Caki2 (cell line): ENCODE data around the gene NIT2. TPM values are rescaled to one million over a fixed set of nuclear protein-coding genes. Genes with fewer than 3 reads are reported as not detected.

Source experiments
- DNase-seq: peaks from one replicate; pipeline ENCODE4 v3.0.0-alpha.2; 2015; ENCODE audit warnings: low read depth
- in situ Hi-C: cut with HindIII; loops from 2 replicates; pipeline ENCODE4 v1.10.0; 2016; ENCODE audit warnings: low sequenced_read_pairs, low pct_unique_long_range_greater_than_20kb, mixed read lengths
- total RNA-seq: library from RNA; depleted of rRNA; stranded (reverse); fragments of >200 nt; shearing (Covaris generic); gene quantifications from 2 replicates; pipeline ENCODE4 v1.2.3, GENCODE V29; 2014; ENCODE audit warnings: low replicate concordance

NIT2 gene
- total RNA-seq, 1 experiment from 2014 or later = 109 TPM

DNA sequence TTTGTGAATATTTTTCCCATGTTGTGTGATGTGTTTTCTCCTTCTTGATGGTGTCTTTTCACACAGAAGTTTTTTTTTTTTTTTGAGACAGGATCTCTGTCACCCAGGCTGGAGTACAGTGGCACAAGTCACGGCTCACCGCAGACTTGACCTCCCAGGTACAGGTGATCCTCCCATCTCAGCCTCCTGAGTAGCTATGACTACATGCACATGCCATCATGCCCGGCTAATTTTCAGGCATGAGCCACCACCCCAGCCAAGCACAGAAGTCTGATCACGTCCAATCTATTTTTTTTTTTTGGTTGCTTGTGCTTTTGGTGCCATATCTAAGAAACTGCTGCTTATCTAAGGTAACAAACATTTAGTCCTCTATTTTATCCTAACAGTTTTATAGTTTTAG lies 41.7 kb downstream of the NIT2 start:
- no peak for DNase-seq
- in situ Hi-C loops = no loop called here

DNA sequence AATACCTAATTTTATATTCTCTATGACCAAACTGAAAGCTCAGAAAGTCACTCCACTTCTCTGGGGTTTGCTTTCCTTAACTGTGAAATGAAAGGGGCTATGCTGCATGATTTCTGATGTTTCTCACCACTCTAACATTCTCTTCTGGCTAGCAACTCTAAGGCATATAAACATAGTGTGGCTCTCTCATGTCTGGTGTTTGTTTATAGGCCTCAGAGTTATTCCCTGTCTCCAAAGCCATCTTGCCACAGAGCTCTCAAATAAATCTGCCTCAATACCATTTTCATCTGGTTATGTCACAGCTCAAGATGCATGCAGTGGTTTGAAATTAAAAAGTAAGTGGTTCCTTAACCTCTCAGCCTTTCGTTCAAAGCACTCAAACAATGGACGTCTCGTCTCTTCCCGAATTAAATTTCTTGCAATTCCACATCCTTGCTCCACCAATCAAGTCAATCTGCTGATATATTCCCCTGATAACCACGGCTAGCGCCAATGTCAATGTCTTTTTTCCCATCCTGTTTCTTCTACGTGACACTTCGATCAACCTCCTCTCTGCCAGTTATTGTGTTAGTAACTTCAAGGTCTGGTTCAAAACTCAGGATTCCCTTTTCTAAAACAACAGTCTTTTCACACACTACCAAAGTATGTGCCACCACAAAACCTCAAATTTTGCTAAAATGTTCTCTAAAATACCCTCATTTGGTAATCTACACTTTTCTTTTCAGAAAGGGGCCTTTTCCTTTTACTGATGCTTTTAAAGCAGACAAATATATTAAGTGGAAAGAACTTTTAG lies 50.4 kb downstream of the NIT2 start:
- DNase-seq = no peak
- in situ Hi-C loops = no loop called here

DNA sequence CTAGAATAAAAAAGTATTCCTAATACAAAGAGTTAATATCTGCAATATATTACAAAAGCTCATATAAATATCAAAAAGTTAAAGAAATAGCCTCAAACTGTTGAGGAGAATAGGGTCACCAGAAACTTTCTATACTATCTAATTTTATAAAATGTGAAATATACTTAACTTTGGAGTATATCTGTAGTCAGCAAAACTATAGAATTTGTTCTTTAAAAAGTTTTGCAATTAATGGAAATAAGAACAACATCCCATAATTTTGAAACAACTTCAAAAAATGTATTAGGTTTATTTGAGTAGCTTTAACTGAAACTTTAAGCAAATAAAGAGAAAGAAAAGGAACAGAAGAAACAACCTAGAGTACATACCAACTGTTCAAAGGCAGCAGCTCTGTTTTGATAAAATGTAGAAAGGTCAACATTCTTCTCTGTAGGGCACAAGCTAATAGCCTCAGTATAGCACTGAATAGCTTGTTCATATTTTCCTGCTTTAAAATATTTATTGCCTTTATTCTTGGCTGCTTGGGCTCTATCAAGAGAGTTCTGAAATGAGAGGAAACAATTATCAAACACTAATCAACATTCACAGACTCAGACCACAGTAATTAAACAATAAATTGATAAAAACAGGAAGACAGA lies 52.0 kb downstream of the NIT2 start:
- in situ Hi-C loops = no loop called here

DNA sequence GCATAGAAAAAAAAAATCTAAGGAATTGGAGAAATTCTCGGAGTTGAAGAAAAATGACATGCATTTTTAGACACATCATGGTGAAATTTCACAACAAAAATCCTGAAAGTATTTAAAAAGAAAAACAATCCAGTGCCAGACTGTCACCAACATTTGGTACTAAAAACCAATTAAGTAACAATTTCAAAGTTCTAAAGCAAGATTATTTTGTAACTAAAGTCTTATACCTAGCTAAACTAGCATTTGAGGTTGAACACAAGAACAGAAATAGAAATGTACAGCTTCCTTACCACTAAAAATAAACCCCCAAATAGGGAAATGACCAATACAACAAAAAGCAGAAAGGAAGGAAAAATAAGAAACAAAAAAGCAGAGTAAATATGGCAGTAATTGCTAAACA lies 54.5 kb downstream of the NIT2 start:
- in situ Hi-C loops = no loop called here
- DNase-seq = no peak

More for the DNA sequence above, 52.0 kb downstream of the NIT2 start:
- no peak for DNase-seq

DNA sequence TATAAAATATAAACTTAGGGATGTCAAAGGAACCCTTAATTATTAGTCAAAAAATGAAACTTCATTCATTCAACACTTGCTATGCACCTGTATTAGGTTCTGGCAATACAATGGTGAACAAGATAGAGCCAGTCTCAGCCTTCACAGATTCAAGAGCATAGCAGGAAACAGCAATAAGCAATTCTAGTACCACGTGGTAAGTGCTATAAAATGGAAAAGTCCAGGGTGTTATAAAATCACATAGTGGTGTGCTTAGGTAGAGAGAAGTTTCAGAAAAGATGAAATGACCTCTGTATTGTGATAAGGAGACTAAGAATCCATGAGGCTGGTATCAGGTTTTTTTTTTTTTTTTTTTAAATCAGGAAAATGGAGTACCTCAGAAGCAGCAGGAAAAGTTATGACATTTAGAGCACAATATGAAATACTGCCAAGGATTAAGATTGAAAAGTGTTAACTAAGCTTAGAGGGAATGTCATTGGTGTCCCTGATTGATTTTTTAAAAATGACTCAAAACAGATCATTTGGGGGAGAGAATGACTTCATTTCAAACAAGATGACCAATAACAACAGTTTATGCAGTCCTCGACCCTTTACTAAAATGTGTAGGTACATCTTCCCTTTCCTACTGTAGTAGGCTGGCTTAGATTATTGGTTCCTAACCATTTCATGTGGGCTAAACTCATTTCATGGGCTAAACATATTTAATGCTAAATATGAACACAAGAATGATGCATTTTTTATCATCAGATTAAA lies 61.3 kb downstream of the NIT2 start:
- DNase-seq = no peak
- in situ Hi-C loops = no loop called here

DNA sequence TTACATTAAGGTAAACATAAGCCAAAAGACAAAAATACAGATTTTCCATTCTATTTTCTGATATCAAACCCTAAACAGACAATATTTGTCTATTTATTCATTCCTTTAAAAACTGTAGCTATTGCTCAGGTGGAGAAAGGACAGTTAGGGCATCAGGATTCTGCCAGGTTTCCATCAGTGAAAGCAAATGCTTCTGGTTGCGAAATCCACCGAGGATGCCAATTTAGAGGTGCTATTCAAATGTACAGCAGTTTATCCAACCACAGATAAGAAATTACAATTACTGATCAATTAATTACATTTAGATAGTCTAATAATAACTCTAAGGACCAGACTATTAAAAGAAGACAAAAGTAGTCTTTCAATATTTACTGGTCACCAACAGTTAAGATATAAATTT lies 62.4 kb downstream of the NIT2 start:
- no peak for DNase-seq
- in situ Hi-C loops = no loop called here

DNA sequence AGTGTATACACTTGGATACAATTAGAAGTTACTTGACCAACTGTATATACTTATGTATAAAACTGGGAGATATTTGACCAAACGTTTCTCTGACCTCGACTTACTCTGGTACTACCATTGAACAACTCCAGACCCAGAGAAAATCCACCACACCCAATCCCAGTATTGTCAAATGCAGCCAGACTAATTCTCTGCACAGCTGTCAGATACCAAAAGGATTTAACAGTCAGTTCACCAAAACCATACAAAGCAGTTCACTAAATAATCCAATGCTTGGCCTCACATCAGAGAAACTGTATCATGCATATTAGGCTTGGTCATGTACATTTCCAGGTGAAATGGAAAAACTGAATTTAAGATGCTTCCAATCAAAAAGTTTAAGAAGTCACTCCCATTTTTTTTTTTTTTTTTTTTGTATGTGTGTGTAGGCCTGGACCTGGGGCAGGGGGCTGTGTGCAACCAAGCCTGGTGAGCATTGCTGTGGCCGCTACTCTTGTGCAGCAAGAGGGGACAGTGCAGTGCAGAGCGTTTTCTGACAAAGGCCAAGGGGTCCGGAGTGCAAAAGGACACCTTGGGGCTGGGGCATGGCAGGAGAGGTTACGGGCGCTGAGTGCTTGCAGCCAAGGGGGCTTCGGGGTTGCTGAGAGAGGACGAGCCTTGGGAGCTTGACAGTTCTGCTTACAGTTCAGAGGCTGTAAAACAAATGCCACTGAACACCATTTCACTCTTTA lies 64.9 kb downstream of the NIT2 start:
- DNase-seq = no peak
- in situ Hi-C loops = no loop called here

DNA sequence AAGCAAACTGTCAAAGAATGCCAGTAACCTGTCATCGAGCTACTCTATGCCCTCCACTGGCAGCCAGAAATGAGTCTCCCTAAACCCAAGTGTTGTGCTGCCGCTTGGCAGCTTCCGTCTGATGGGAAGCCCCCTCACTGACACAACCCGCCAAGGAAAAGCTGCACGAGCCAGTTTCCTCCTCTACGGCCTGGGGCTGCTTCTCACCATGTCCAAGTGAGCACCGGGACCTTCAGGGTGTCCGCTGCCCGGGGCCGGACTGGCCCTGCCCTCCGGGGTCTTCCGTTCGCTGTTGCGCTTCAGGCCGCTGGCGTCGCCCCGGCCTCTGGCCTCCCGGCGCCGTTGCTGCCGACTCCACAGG lies 65.8 kb downstream of the NIT2 start:
- in situ Hi-C loops = no loop called here
- peak; percentile 12 for DNase-seq

DNA sequence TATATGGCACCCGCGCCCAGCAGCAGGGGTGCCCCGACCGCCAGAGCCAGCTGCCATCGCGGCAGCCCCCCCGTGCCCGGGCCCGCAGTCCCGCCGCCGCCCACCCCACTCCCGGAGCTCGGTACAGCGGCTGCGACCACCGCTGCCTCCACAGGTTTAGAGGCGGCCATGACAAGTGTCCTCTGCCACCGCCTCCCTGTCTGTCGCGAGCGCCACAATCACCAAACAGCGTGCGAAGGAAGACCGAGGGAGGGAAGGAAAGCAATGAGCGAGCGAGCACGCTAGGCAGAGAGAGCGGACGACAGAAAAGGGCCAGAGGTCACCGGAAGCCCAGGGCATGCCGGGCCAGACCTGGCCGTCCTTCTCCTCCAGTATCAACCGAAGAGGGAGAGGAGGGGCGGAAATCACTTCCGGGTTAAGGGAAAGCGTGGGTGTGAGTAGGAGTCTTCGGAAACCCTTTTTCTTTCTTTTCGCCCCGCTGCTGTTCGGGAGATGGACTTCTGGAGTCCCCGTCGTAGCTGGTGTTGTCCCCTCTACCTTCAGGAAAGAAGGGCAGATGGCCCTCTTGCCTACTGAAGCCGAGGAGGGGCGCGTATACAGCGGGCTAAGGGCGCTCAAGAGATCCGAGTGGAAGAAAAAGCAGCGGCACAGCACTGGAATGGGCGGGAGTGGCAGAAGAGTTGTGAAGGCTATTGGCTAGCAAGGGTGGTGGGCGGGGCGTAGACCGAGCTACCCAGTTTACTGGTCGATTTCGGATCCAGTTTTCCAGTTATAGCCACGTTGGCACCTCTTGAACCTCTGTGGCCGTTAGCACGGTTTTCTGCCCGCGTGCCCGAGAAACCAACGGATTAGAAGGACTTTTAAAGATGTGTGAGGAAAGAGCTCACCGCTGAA lies 66.5 kb downstream of the NIT2 start, which contains the start of the genes LNP1 and TOMM70:
LNP1 (plus strand) TSS at position 760 of the 894 bp plus-strand sequence. CDS start 28,191 bp downstream, outside the sequence.
TOMM70 (minus strand) TSS at position 310 of the 894 bp plus-strand sequence; CDS start at position 170, 140 bp downstream.
- peak; percentile 96 for DNase-seq
- in situ Hi-C loops = no loop called here

DNA sequence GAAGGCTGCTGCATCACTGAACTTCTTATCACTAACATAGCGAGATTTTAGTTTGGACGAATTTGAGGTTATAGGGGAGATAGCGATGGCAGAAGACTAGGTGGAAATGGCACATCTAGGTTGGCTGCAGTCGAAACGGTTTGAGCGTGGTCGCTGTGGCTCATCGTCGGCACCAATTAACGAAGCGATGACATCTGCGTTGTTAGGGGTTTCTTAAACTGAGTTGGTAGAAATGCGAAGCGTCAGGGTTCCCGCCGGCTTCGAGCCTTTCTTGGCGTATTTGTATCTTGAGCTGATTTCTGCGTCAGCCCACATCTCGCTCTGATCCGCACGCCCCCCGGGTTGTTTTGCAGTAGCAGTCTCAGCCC lies 67.1 kb downstream of the NIT2 start:
- in situ Hi-C loops = no loop called here
- DNase-seq = no peak

DNA sequence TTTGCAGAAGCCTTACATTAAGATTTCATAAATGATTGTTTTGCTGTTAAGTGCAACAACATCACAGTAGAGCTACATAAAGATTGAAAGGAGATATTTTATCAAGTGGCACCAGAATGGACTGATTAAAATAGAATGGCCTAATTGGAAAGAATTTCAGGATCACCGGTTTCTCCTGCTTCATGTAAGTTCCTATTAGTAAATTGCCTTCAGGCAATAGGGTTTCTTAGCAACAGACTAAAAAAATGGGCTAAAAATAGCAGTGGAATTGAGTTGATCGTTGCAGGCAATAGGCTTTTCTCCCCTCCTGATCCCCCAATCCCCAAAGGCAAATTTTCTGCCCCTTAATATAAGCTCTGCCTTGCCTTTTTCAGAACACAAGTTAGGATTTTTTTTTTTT lies 67.7 kb downstream of the NIT2 start:
- peak; percentile 27 for DNase-seq
- in situ Hi-C loops = no loop called here

DNA sequence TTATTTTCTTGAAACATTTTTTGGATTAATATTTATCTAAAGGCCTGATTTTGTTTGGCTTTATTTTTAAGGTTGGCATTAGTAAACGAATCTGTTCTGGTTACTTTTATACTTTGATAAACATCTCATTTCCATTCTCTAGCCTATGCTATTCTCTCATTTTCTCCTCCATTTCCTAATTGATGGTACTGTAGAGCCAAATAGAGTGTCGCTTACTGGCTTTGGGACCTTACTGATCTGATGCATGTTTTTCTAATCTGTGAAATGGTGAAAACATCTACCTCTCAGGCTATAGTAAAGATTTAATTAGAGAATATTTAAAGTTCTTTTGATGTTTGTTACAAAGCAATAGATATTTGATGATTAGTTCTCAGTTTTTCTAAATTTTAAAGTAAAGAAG lies 68.3 kb downstream of the NIT2 start:
- DNase-seq = peak; percentile 3
- in situ Hi-C loops = no loop called here

DNA sequence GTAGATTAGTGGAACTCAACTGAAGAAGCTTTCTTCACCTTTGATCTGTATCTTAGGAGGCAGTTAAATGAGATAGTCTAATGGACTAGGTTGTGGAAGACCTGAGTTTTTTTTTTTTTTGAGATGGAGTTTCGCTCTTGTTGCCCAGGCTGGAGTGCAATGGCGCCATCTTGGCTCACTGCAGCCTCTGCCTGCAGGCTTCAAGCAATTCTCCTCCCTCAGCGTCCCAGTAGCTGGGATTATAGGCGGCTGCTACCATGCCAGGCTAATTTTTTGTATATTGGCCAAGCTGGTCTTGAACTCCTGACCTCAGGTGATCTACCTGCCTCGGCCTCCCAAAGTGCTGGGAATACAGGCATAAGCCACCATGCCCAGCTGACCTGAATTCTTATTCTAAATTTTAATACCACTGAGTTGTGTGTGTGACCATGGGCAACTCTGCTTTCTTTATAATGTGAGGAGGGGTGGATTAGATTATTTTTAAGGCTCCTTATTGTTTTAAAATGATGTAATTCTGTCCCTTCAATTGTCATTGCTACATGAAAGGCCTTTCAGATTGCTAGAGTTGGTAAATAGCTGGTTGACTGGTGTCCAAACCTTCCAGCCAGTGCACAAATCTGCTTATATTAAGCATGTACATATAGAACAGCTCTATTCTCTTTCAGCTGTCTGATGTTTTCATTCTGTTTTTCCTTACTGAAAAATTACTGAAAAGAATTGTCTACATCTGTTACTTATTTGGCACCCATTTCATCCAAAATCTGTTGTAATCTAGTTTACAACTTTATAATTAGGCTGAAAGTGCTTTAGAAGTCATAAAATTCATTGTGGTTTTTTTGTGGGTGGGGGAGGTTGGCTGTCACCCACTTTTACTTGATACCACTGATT lies 69.0 kb downstream of the NIT2 start:
- in situ Hi-C loops = no loop called here

DNA sequence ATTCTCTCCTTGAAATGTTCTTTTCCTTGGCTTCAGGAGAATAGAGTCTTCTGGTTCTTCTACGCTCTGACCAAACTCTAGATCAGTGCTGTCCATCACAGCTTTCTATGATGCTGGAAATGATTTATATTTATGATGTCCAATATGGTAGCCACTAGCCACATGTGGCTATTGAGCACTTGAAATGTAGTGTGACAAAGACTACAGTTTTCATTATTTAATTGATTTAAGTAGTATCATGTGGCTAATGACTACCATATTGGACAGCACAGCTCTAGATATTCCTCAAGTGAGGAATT lies 69.6 kb downstream of the NIT2 start:
- DNase-seq = no peak
- in situ Hi-C loops = no loop called here

More for the DNA sequence above, 69.0 kb downstream of the NIT2 start:
- peak; percentile 47 for DNase-seq

DNA sequence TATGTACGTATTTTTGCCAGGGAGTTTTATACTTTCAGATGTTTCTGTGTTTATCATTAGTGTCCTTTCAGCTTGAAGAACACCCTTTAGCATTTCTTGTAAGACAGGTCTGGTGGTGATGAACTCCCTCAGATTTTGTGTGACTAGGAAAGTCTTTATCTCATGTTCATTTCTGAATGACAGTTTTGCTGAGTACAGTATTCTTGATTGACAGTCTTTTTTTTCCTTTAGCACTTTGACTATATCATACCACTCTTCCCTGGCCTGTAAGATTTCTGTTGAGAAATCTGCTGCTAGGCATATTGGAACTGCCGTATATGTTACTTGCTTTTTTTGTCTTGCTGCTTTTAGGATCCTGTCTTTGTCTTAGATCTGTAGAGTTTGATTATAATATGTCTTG lies 72.6 kb downstream of the NIT2 start:
- DNase-seq = no peak
- in situ Hi-C loops = no loop called here

DNA sequence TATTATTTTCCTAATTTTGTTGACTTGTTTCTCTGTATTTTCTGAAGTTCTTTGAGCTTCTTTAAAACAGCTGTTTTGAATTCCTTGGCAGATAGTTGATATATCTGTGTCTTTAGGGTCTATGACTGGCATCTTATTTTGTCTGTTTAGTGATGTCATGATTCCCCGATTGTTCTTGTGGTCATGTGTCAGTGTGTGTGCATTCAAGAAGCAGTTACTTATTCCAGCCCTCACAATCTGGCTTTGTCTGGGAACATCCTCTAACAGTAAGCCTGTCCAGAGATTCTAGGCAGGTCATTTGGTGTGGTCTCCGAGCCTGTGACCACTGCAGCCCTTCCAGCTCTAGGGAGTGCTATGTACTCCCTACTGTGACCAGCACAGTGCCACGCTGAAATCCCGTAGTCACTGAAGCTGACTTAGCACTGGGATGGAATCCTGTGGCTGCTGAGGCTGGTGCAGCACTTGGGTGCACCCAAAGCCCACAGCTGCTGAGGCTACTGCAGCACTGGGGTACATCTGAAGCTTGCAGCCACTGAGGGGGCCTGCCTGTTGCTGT lies 73.5 kb downstream of the NIT2 start:
- in situ Hi-C loops = no loop called here
- DNase-seq = no peak
